HG02852 (cell line): ENCODE data around the gene GABPB2.

Experiments used
- ATAC-seq: cut with Tn5 transposase; IDR thresholded peaks from one replicate; pipeline ENCODE4 v1.9.1; 2021; ENCODE audit warnings: mild to moderate bottlenecking, moderate library complexity; ENCODE audit not compliant: unreplicated experiment

GABPB2 gene

DNA sequence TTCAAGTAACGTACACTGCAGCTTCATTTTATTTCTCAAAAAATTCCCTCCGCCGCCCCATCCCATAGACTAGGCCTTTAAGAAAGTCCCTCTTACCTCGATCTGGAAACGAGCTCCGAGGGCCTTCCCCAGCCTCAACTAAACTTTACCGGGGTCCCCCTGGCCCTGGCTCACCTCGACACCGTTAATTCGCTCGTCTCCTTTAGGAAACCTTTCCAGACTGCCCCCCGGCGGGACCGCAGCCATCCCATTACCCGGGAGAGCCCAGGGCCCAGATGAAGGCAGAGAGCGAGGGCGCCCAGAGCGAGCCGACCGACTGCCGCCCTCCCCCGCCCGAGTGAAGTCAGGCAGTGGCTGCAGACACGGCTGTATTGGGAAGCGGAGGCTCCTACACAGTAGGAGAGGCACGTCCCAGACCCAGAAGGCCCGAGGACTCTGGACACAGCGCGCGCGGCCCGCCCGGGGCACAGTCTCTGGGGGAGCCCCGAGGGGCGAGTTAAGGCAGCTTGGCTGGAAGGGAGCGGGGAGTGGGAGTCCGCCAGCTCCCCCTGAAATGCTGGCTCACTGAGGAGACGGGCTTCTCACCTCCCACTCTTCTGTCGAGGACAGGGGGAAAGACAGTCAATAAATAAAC lies 61.3 kb downstream of the GABPB2 start:
- ATAC-seq, result no peak

DNA sequence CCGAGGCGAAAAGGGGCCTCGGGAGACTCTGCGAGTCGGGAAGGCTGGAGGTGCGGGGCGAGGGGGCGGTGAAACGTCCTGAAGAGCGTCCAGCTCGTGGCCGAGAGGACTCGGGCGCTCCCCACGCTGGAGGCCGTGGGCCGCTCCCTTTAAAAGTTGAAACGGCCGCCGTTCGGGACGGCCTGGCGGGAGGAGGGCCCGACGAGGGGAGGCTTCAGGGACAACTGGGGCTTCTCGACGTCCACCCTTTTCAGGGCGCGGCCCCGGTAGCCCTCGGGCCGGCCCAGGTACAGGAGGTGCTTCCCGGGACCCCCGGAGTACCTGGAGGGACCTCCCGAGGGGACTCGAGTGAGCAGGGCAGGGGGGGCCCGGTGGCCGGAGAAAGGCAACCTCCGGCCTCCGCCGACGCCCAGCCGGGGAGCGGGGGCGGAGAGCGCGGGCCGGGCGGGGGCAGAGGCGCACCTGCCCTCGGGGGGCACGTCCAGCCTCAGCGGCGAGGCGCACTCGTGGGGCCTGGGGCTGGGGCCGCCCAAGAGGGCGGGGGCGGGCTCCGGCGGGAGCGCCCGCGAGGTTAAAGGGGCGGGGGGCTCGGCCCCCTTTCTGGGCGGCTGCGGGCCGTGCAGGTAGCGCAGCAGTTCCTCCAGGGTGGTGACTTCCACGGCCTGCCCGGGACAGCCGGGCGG lies 61.9 kb downstream of the GABPB2 start:
- ATAC-seq, result no peak

DNA sequence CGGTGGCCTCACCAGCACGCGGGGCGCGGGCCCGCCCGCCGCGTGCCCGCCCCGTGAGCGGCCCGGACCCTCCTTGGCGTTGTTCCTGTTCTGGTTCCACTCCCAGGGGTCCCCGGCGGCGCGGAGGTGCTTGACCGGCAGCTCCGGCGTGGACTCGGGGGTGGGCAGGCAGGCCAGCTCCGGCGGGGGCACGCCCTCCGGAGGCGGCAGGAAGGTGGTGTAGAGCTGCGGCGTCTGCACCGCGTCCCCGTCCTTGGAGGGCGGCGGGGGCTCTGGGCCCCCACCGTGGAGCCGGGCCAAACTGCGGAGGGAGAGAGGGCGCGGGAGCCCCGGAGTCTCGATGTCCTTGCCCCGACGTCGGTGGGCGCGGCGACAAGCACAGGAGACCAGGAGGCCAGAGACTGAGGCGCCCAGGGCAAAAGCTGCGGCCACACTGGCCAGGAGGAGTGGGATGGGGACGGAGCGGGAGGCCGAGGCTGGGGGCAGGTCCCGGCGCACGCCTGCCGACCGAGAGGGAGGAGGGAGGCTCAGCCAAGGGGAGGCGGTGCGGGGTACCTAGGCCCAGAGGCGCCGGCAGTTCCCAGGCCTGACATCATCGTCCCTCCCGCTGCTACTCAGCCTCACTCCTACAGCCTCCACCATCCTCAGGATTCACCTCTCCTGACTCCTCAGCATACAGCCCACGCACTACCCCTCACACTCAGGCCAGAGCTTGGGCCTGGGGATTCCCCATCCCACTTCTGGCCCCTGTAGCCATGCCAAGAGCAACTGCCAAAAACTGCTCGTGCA lies 62.7 kb downstream of the GABPB2 start:
- no peak for ATAC-seq

DNA sequence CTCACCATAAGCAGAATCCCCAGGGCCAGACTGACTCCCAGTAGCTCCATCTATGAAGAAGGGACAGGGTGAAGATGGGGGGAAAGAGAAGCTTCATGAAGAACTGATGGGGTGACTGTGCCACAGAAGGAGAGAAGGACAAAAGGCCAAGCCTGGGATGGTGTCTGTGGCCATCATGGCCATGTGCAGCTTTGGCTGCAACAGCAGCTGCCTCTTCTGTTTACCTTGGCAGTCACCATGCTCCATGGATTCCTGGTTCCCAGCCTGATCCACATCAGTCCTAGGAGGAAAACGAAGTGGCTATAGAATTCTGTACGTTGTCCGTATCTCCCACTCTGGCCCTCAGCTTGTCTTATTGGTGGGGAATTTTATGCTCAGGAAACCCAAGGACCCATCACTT lies 63.8 kb downstream of the GABPB2 start:
- no peak for ATAC-seq

DNA sequence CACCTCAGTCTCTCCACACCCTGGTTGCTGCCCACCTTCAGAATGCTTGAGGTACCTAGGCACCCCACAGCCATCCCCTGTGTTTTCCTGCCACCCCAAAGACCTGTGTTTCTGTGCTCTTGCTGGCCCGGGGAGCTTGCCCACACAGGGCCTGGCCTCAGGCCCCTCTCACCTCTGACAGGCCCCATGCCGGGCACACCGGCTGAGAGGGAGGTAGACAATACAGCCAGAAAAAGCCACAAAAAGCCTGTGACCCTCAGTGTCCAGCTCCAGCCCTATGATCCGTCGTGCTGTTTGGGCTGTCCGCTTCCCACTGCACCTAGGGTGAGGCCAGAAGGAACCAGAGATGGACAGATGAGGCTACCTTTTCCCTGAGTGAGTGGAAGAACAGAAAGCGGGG lies 64.4 kb downstream of the GABPB2 start:
- ATAC-seq, result no peak

DNA sequence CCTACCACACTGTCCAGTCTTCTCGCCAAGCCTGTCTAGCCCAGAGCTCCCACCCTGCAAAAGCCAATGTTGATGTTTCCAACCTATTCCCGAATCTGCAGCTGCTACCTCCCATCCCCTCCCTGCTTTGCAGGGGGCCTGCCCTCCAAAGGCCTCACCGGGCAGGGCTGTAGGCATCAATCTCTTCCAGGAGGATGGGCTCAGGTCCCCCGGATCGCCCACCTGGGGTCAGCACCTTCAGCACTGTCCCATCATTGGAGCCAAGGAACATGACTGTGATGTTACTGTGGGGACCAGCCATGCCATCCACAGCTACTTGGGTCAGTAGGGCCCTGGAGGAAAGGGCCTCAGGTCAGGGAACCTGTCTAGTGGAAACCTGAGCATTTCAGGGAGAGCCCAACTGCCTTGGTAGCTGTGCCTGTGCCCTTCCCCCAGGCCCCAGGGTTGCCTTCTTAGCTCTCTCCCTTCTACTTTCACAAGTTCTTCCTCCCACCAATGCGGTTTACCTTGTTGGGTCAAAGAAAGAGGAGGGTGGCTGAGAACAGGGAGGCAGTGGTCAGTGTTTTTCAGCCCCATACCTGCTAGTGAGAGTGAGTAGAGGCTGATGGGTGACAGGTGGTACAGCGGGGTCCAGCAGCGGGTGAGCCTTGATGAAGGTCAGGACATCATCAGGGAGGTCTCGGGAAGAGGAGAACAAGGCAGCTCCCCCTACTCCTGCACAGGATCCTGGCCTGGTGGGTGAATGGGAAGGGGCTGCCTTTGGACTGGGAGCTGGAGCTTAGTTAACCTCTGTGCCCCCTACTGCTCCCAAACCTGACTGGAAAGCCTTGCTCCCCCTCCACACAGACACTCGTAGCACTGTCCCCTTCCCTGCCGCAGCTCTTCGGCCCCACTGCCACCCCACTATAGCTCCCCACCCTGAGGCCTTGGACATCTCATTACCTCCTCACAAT lies 65.1 kb downstream of the GABPB2 start:
- no peak for ATAC-seq

DNA sequence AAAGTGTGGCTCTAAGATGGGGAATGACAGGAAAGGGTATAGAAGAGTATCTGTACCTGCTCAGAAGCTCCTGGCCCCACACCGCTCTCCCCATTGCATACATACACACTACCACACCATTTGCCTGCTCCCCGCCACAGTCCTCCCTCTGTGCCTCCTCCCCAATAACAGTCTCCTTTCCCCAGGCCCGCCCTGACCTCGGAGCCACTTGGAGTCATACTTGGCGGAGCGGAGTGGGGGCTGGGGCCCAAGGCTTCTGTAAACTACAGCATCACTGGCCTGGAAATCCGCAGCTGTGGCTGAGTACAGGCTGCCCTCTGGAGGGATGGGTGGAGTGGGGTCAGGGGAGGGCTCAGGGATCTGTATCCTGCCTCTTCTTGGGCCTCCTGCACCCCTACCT lies 67.2 kb downstream of the GABPB2 start:
- ATAC-seq, result no peak

DNA sequence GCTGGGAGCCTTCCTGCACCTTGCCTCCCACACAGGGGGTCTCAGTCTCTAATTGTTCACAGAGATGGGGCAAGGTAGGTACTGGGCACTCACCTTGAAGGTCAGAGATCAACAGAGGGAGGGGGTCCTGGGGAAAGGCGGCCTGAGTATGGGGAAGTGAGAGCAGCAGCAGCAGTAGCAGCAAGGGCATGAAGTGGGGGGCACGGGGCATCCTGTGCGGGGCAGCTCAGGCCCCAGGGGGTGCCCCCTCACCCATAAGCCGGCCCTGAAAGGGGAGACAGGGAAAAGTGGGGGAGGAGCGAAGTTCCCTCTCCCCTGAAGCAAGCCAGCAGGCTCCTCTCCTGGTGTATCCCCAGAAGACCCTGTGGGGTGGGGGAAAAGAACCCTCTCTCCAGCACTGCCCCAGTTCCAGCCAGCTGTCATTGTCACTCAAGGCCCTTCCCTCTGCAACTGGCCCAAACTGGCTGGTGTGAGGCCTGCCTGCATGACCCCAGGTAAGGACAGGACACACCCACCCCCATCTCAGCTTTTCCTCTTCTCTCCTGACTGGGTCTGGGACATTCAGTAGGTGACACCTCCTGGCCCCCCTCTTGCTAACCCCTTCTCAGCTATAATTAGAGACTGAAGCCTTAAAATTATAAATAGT lies 72.0 kb downstream of the GABPB2 start:
- no peak for ATAC-seq

DNA sequence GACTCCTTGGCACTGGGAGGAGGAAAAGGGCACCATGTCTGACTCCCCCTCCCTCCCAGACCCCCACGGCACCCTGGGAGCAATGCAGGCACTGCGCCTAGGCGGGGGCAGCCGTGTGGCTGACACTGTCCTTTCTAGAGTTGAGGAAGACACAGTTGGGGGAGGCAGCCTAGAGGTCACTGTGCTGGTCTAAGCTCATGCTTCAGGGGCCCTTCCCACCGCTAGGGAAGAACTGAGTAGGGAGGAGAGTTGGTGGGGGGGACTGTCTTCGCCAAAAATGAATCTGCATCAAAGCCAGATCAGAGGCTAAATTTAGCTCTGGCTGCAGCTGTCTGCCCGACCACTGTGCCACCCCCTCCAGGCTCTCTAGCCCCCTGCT lies 72.5 kb downstream of the GABPB2 start:
- ATAC-seq, result no peak

DNA sequence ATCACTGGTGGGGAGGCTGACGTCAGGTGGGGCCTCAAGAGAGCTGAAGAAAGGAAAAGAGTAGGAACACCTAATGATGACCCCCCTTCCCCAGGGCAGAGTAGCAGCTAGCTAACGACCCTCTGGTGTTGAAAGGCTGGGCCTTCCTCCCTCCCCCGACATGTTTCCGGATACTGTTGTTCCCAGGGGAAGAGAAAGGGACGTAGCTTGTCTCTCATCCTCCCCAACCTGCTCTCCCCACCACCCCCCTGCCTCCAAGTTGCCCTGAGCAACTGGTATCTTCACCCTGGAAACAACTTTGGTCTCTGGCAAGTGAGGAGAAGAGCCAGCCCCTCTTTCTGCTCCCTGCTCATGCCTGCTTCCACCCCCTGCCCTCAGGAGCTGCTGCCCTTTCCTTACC lies 73.4 kb downstream of the GABPB2 start:
- no peak for ATAC-seq

DNA sequence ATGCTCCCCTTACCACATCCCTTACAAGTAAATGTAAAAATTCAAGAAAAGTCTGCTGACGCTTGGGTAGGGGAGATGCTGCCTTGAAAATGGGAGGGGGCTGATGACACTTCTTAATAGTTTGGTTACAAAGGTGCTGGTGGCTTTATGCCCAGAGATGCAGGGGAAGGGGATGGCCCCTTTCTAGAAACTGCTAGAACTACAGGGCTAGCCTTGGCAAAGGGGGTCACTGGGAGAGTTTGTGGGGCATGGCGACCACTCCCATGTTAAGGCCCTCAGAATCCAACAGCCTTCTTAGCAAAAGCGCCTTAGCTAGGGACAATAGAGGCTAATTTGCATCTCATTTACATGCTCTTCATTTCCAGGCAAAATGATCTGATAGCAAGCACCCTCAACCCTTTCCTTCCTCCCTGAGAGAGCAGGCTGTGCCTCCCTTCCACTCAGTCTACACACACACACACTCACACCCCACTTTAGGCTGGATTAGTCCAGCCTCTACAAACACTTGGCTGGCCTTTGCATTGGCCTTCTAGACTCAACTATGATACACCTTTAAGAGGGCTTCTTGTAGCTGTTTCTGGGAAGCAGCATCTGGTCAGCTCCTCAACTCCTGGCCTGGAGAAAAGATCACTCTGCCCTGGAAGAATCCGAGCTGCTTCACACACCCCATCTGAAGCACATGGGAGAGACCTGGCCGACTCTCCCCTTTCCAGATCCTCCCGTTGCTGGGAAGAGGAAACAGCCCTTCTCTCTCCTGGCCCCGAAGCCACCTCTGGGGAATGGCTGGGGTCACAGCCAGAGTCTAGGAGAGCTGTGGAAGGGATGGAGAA lies 74.1 kb downstream of the GABPB2 start:
- ATAC-seq, result no peak

DNA sequence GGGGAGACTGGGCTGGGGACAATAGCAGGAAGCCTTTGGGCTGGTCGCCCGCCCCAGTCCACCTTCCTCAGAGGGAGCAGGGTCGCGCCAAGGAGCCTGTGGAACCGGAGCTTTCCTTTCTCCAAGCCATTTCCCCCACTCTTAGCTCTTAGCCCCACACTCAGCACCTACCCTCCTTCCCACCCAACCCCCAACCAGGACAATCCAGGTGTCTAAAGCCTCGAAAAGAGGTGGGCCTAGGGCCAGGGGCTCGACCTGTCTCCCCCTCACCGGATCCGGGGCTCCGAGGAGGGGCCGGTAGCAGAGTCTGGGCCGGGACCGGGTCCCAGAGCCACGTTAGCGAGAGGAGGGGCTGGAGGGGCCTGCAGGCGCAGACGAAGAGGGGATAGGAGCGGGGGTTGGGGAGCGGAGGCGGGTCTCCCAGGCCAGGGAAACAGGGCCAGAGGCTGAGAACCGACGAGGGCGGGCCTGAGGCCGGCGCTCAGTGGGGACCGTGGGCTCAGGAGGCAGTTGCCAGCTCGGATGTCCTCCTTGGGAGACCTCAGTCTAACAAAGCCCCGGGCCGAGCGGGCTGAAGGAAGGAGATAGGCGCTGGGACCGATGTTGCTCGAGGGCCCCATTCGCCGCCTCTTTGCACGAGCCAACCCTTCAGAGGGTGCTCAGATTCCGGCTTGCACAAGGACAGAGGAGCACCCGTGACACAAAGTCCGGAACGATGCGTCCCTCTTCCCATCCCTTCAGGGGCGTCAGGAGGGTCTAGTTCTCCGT lies 74.9 kb downstream of the GABPB2 start:
- ATAC-seq, result no peak

DNA sequence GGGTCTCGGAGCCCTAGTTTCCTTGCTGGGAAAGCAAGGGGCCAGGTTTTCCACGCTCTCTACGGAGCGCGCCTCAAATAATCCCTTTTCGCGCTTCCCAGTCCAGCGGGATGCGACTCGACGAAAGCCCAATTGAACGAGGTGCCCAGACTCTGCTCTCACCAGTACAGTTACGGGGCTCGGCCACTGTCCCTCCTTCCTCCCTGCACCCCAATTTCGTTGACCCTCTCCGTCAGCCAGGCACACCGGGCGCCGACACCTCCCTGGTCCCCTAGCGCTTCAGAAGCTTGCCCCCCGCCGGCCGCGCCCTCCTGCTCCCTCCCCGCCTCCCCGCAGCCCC lies 75.5 kb downstream of the GABPB2 start:
- peak; percentile 6 for ATAC-seq

DNA sequence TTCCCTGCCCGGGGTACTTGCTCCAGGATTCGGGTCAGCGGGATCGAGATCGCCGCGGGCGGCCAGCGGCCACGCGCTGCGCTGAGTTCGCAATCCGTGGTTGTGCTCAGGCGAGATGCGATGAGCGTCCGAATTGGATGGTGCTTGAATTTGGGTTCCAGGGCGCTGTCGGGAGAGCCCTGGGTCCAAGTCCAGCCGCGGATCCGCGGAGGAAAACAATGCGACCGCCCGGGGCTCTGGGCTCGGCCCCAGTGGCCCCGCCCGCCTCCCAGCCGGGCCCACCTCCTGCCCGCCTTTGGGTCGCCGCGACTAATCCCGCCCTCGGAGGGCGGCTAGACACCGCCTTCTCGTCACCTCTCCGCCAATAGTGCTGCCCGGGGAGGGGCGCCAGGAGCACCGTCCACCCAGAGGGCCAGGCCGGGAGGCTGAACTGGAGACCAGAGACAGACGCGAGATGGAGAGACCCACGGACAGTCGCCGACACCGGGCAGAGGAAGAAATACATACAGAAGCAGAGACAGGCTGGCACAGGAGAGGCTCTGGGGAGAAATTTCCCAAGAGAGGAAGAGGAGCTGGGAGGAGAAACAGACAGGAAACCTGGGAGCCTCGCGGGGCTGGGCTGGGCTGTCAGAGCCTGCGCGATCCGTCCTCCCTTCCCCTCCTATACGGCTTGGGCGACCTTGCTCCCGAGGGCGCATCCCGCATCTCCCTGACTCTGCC lies 76.0 kb downstream of the GABPB2 start, which contains the start of gene SEMA6C:
Gene SEMA6C, minus strand, starts transcription at position 220 of the 720 bp plus-strand sequence. CDS start 4,010 bp downstream, outside the sequence.
- peak; percentile 99 for ATAC-seq

DNA sequence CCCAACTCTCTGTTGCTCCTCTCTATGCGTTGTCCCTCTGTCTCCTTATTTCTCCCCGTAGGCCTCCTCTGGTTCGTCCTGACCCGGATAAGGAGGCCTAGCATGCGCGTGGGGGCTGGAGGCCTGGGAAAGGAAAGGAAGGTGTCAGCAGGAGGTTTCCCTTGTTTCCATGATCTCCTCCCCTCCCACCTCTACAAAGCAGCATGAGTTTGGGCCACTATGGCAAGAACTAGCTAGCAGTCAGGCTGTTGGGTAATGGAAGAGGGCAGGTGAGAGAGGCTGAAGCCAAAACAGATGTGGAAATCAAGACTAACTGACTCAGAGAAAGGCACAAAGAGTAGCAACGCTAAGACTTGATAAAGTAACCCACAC lies 76.6 kb downstream of the GABPB2 start:
- ATAC-seq, result no peak

DNA sequence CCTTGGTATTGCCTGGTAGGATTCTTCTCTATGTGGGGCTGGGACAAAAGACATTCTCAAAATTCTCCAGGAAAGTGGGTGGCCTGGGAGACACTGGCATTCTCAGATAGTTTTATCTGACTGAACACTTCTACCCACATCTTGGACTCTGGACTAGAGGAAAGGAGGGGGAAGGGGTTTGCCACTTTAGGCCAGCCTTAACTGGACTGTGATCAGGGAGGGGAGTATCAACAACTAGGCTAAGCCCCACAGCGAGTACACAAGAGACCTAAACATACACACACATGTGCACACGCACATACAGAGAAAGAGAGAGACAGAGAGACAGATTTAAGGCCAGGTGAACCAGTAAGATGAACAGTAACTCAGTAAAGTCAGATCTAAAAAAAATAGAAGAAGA lies 77.1 kb downstream of the GABPB2 start:
- no peak for ATAC-seq

DNA sequence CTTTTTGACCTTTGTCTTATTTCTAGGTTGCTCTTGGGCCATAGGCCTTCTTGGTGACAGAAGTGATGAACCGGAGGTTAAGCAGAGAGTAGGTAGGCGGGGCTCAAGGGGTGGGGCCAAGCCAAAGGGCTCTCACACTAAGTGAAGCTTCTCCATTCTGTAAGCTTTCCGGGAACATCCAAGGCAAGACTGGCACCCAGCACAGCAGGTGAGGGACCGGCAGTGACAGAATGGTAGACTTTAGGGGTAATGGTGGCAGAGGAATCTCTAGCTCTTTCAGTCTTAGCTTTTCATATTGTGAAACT lies 85.9 kb downstream of the GABPB2 start, which contains the start of gene TNFAIP8L2:
Gene TNFAIP8L2, plus strand, starts transcription at position 135 of the 305 bp plus-strand sequence. CDS start 2,049 bp downstream, outside the sequence.
- peak; percentile 77 for ATAC-seq

DNA sequence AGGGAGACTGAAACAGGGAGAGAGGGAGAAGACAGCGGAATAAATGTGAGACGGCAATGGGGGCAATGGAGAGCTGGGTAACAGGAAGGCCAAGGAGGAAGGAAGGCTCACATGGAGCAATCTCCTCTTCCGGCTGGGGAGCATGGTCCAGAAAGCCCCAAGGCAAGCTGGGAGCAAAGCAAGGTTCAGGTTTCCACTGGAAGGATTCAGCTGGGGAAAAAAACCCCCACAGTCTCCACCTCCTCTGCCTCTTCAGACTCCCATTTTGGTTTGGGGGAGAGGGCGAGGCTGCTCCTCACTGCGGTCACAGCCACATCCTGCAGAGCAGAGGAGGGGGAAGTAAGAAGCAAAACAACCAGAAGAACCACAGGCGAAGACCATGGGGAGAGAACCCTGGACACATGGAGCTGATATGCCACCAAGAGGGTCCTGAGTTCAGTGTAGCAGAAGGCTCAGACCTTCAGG lies 86.5 kb downstream of the GABPB2 start:
- peak; percentile 41 for ATAC-seq
